DMS53 treated with DMSO at 0.1 percent for 48 hours (cell line): ENCODE data around the gene CBLN4.

Experiments used
- DNase-seq: peaks from one replicate; lab custom pipeline; 2025; ENCODE audit not compliant: unreplicated experiment; lab: John Stamatoyannopoulos, UW

CBLN4 gene

DNA sequence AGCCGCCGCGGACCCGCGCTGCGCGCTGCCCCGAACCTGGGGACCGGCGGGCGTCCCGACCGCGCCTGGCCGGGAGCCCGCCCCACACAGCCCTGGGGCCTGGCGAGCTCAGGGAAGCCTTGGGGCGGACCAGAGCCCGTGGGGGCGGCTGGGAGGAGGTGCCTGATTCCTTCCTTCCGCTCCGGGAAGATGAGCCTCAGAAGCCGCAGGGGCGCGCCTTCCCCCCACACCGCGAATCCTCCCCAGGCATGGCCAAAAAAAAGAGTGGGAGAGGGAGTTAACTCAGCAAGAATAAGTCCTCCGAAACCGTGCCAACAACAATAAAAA, at the start of gene CBLN4:
Gene CBLN4, minus strand, starts transcription at position 131 of the 327 bp plus-strand sequence. CDS start 1,348 bp downstream, outside the sequence.
- no peak for DNase-seq

- DNase-seq, result no peak
These were observed 37.9 kb upstream of the CBLN4 start for GRCh38 chr20:56043227-56043626.

GRCh38 chr20:56032251-56032650, 26.9 kb upstream of the CBLN4 start:
- no peak for DNase-seq

DNA sequence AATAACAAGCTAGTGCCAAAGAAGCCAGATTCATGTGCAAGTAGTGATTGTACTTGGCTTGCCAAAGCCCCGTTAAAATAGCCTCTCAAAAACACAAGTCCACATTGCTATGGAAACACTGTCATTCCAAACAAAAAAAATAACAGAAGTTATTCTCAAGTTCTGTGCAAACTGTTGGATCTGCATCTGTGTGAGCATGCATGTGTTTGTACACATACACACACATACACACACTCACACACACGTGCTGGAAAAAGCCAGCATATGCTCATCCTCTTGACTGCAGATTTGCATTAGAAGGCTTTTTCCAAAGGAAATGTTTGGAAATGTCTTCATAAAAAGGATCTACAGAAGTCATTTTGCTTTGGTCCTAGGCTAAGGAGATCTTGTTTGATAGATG, 13.4 kb upstream of the CBLN4 start:
- DNase-seq, result no peak

DNA sequence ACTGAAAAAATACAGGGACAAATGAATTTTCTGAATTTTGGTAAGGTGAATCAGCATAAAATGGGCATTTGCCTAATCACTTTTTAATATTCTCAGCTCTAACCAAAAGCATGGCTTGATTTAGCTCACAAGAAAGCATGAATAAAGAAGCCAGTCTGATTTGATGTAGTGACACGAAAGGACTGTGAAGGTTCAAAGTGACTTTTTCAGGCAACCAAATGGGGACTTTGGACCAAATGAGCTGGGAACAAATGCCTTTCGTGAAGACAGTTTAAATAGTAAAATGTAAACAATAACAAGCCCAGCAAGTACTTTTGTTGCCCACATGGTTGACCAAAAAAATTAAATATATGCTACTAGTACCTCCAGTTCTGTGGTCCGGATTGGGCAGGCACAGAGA, 12.9 kb upstream of the CBLN4 start:
- no peak for DNase-seq

GRCh38 chr20:56017560-56017959, 12.2 kb upstream of the CBLN4 start:
- DNase-seq, result no peak

DNA sequence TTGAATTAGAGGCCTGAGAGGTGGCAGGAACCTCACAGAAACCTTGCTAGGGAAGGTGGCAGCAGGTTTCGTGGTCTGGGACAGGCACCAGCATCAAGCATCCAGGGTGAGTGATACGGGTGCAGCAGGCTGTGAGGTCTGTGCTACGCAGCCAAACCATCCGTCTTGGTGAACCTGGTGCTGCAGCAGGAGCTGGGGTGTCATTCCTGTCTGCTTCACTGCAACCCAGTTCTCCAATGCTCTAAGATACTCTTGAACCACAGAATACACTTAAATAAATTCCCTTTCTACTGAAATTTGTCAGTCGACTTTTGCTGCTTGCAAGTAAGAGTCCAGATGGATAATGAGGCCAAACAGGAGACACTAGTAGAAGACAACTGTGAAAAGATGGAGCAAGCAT, 9.7 kb upstream of the CBLN4 start:
- no peak for DNase-seq

- no peak for DNase-seq
These were observed 8.8 kb upstream of the CBLN4 start for GRCh38 chr20:56014151-56014550.

GRCh38 chr20:56004611-56005388, 519 bp downstream of the CBLN4 start:
- DNase-seq, result no peak

- no peak for DNase-seq
These were observed 1.3 kb downstream of the CBLN4 start for GRCh38 chr20:56004007-56004406.

GRCh38 chr20:56002908-56003800, 2.2 kb downstream of the CBLN4 start:
- DNase-seq, result no peak

GRCh38 chr20:56001890-56002289, 3.4 kb downstream of the CBLN4 start:
- no peak for DNase-seq

DNA sequence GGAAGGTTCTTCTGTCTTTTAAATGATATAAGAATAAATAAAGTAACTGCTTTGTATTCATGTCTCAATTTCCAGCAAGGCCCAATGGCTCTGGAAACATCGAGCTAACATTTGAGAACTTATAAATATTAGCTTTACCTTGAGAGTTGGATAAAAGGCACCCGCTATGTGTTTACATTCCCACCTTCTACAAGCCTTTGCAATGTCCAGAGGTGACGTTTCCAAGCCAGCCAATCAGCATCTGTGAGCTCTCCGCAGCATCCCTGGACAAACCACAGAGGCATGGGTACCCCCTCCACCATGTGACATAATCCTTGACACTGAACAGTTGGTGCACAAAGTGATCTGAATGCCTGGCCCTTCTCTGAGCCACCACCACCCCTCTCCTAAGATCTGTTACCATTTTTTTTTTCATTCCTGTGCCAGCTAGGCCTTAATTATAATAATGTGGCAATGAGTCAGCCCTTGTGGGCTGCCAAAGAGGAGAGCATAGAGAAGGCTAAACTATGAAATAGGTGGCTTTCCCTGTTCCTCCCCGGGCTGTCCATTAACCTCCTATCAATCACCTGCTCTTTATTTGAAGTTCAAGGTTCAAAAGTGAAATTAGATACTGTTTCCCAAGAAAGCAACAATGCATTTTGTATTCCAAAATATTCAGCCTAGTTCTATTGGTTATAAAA, 4.1 kb downstream of the CBLN4 start:
- no peak for DNase-seq

DNA sequence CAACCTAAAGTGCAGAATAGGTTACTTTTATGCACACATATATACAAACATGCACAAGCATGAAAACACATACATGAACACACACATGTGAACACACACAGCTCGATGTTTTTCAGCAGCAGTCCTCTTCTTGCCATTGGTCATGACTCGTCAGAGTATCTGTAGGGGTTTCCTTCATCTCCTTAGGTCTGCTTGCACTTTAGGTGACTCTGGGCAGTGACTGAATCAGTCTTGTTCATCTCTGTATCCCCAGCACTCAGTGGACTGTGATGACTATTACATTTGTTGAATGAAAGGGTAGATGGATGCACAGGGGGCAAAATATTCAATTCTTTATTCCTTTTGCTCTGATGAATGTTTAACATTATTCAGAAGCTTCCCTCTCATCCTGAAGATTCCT, 26.8 kb downstream of the CBLN4 start:
- no peak for DNase-seq

DNA sequence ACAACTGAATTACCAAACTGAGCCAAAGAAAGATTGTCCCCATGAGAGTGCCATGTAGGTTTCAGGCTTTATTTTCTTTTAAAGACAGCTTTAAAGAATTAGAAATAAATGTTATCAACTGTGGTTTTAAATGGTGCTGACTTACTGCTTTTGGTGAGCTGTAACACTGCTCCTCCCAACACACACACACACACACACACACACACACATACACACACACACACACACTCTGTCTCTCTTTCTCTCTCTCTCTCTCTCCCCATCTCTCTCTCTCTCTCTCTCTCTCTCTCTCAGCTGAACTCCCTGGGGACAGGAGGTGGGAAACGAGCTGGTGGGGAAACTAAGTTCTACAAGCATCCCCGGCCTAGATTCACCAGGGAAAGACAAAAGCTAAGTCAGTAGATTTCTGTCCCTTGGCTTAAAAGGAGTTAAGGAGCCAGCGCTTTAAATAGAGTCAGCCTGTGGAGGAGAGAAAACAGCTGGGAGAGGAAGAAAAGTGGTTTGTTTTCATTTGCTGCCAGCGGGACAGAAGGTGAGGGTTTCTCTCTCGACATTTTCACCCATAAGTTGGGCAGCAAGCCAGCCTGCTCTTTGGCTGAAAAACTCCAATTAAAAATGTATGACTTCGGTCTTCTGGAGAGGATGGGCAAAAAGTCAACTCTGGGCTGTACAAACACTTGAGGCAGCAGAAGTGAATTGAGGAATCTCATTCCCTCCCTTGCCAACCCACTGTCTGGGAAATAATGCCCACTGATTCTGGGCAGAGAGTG, 27.4 kb downstream of the CBLN4 start:
- no peak for DNase-seq

DNA sequence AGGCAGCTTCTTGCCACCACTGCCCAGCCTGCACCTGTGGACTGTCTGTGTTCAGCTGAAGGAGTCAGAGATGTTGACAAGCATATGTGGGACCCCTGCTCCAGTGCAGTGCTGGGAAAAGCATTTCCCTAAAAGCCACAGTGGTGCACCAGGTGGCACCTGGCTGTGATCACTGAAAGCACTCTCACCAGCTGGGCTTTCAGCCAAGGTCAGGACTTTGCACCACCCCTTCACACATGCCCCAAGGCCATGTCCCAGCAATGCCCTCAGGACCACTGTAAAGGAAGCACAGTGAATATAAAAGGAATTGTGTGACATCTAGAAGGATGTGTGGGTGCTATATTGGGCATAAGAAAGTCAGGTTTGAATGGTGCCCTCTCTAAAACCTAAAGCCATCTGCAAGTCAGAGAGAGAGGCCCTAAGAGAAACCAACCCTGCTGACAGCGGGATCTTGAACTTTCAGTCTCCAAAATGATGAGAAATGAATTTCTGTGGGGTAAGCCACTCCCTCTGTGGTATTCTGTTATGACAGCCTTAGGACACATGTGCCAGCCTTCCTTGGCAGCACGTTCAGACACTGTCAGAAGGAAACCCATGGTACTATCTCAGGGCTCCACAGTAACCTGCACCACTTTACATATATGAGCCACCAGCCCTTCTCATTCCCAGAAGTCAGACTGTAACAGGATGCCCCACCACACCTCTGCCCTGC, 30.7 kb downstream of the CBLN4 start:
- no peak for DNase-seq

DNA sequence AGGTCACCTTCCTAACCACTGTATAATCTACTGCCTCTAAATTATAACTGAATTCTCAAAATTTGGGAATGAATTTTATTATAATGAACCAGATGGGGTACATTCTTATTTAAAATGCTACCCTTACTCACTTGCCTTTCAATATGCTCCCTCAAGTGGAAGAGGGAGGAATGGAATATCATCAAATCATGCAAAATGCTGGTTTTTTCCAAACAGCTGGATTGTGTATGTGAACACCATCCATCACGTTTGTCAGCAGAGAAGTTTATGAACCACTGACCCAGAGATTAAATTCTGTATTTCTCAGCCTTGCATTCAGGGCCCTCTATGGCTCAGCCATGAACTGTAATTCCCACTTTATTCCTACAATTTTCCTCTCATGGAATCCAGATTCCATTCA, 40.5 kb downstream of the CBLN4 start:
- DNase-seq, result no peak

DNA sequence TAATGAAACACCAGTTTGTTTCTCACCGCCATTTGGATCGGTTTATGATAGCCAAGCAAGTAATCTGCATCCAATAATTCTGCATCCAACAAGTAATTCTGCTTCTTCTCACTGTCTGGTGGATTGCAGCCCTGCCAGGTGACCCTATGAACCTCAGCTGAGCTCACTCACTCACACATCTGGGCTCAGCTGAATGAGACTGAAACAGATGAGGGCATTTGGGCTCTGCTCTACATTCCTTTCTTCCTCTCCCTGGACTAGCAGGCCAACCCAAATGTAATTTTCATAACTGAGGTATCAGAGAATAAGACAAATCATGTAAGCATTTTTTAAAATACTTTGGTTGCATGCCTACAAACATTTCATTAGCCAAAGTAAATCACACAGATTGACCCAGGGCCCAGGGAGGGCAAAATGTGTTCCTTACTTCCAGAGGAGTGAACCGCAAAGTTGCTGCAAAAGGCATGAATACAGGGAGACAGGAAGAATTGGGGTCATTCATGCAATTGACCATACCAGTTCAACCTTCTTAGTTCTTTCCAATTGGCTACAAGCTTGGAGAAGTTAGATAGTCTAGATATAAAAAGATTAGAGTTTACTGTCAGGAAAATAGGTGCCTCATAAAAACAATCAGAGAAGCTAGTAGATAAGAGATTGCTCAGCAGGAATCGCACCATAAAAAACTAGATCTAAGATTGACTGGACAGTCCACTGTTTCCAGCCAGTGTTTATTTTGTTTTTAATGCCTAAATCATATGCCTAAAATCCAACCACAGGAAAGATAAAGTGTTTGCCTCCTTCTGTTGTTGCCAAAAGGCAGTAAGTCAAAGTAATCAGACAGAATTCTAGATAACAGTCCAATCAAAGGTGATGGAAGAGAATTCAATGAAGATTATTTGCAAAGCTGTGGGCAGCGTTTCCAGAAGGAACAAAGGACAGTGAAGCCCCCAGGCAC, 43.7 kb downstream of the CBLN4 start:
- no peak for DNase-seq

- no peak for DNase-seq
These were observed 52.1 kb downstream of the CBLN4 start for GRCh38 chr20:55953201-55953600.
